ENCODE measurements around the gene NFKBIL1. TPM values are rescaled to one million over a fixed set of nuclear protein-coding genes. Genes with fewer than 3 reads are reported as not detected.

Gene NFKBIL1
- total RNA-seq, 1 donor from 2014 or later = 13.4 TPM

- H3K27me3 Mint-ChIP-seq (ENCODE audit: unreplicated experiment) = peaks cover 10% of the 10 kb centered on the region
- peak overlapping the region; percentile 61 for H3K4me3 Mint-ChIP-seq (ENCODE audit: unreplicated experiment)
- peaks cover 31% of the 10 kb centered on the region for H3K4me1 Mint-ChIP-seq (ENCODE audit: unreplicated experiment)
- peak; percentile 68 for DNase-seq (ENCODE audit: low spot score)
- no peak for TF ChIP-seq CTCF (IDR thresholded peaks at IDR 0.05; ENCODE audit: unreplicated experiment)
- peak overlapping the region; percentile 92 for H3K27ac Mint-ChIP-seq (ENCODE audit: unreplicated experiment)
- H3K9me3 Mint-ChIP-seq (ENCODE audit: unreplicated experiment) = no peaks in the 10 kb centered on the region
- peaks cover 20% of the 10 kb centered on the region for H3K36me3 Mint-ChIP-seq (ENCODE audit: low read depth, unreplicated experiment)
Observed at GRCh38 chr6:31559958-31560696, 12.7 kb downstream of the NFKBIL1 start.

- TF ChIP-seq CTCF (IDR thresholded peaks at IDR 0.05; ENCODE audit: unreplicated experiment) = no peak
- H3K4me3 Mint-ChIP-seq (ENCODE audit: unreplicated experiment) = peak overlapping the region; percentile 61
- H3K27ac Mint-ChIP-seq (ENCODE audit: unreplicated experiment) = peak overlapping the region; percentile 92
- H3K27me3 Mint-ChIP-seq (ENCODE audit: unreplicated experiment) = peaks cover 10% of the 10 kb centered on the region
- peaks cover 31% of the 10 kb centered on the region for H3K4me1 Mint-ChIP-seq (ENCODE audit: unreplicated experiment)
- no peak for DNase-seq (ENCODE audit: low spot score)
- H3K36me3 Mint-ChIP-seq (ENCODE audit: low read depth, unreplicated experiment) = peaks cover 20% of the 10 kb centered on the region
- H3K9me3 Mint-ChIP-seq (ENCODE audit: unreplicated experiment) = no peaks in the 10 kb centered on the region
Observed at GRCh38 chr6:31560697-31561058, 13.3 kb downstream of the NFKBIL1 start.

- H3K36me3 Mint-ChIP-seq (ENCODE audit: low read depth, unreplicated experiment) = no peaks in the 10 kb centered on the region
- TF ChIP-seq CTCF (IDR thresholded peaks at IDR 0.05; ENCODE audit: unreplicated experiment) = no peak
- no peak for DNase-seq (ENCODE audit: low spot score)
- H3K27me3 Mint-ChIP-seq (ENCODE audit: unreplicated experiment) = peaks cover 11% of the 10 kb centered on the region
- no peaks in the 10 kb centered on the region for H3K9me3 Mint-ChIP-seq (ENCODE audit: unreplicated experiment)
- H3K4me3 Mint-ChIP-seq (ENCODE audit: unreplicated experiment) = no peak overlapping the region
- peaks cover 3% of the 10 kb centered on the region for H3K4me1 Mint-ChIP-seq (ENCODE audit: unreplicated experiment)
- H3K27ac Mint-ChIP-seq (ENCODE audit: unreplicated experiment) = no peak overlapping the region
Observed at GRCh38 chr6:31567531-31568370, 20.3 kb downstream of the NFKBIL1 start.

GRCh38 chr6:31568537-31568961 lies 21.1 kb downstream of the NFKBIL1 start:
- H3K9me3 Mint-ChIP-seq (ENCODE audit: unreplicated experiment) = no peaks in the 10 kb centered on the region
- H3K4me3 Mint-ChIP-seq (ENCODE audit: unreplicated experiment) = no peak overlapping the region
- no peak for DNase-seq (ENCODE audit: low spot score)
- no peak overlapping the region for H3K27ac Mint-ChIP-seq (ENCODE audit: unreplicated experiment)
- H3K4me1 Mint-ChIP-seq (ENCODE audit: unreplicated experiment) = peaks cover 3% of the 10 kb centered on the region
- TF ChIP-seq CTCF (IDR thresholded peaks at IDR 0.05; ENCODE audit: unreplicated experiment) = no peak
- peaks cover 11% of the 10 kb centered on the region for H3K27me3 Mint-ChIP-seq (ENCODE audit: unreplicated experiment)
- no peaks in the 10 kb centered on the region for H3K36me3 Mint-ChIP-seq (ENCODE audit: low read depth, unreplicated experiment)

Measured in endothelial cell (in vitro differentiated cells).